DMS153 (cell line): ENCODE data around the gene IFI27.
A peak's percentile ranks its signal among the peaks of the same experiment; 100 is the strongest.

Experiments used
- DNase-seq: peaks from one replicate; lab custom pipeline; 2025; lab: John Stamatoyannopoulos, UW

The IFI27 gene

GRCh38 chr14:94102768-94103482 is 7.6 kb upstream of the IFI27 start:
- no peak for DNase-seq

GRCh38 chr14:94103554-94104150 is 6.9 kb upstream of the IFI27 start:
- no peak for DNase-seq

- DNase-seq = no peak
Observed at GRCh38 chr14:94104731-94105130, 5.8 kb upstream of the IFI27 start.

- no peak for DNase-seq
Observed at GRCh38 chr14:94109915-94110250, 653 bp upstream of the IFI27 start.

- DNase-seq = no peak
Observed at GRCh38 chr14:94111276-94112095, 950 bp downstream of the IFI27 start.

- DNase-seq = no peak
Observed at GRCh38 chr14:94112513-94113063, 2.1 kb downstream of the IFI27 start.

- no peak for DNase-seq
Observed at GRCh38 chr14:94113073-94113472, 2.5 kb downstream of the IFI27 start.

GRCh38 chr14:94113490-94113889 is 3.0 kb downstream of the IFI27 start:
- peak; percentile 39 for DNase-seq

- no peak for DNase-seq
Observed at GRCh38 chr14:94113908-94114588, 3.5 kb downstream of the IFI27 start.

- DNase-seq = no peak
Observed at GRCh38 chr14:94114589-94115057, 4.1 kb downstream of the IFI27 start.

GRCh38 chr14:94115058-94115591 is 4.6 kb downstream of the IFI27 start:
- DNase-seq = peak; percentile 44

GRCh38 chr14:94115631-94116030 is 5.1 kb downstream of the IFI27 start:
- no peak for DNase-seq

- no peak for DNase-seq
Observed at GRCh38 chr14:94116701-94117100, 6.2 kb downstream of the IFI27 start.

GRCh38 chr14:94117856-94118255 is 7.3 kb downstream of the IFI27 start:
- no peak for DNase-seq

GRCh38 chr14:94119071-94119470 is 8.5 kb downstream of the IFI27 start:
- DNase-seq = no peak

GRCh38 chr14:94120667-94121340 is 10.3 kb downstream of the IFI27 start:
- DNase-seq = no peak

- no peak for DNase-seq
Observed at GRCh38 chr14:94121485-94121884, 10.9 kb downstream of the IFI27 start.

- DNase-seq = no peak
Observed at GRCh38 chr14:94122438-94122837, 11.9 kb downstream of the IFI27 start.

GRCh38 chr14:94123296-94123695 is 12.8 kb downstream of the IFI27 start:
- no peak for DNase-seq

- no peak for DNase-seq
Observed at GRCh38 chr14:94123868-94124267, 13.3 kb downstream of the IFI27 start.
